Keratinocyte (primary cell): ENCODE measurements around the gene AMER3. TPM values are rescaled to one million over a fixed set of nuclear protein-coding genes. Genes with fewer than 3 reads are reported as not detected.

Experiments
- DNase-seq: peaks from one replicate; pipeline ENCODE4 v3.0.0-alpha.2; 2011; ENCODE audit warnings: low read depth, missing footprints, low spot score
- FAIRE-seq: peaks from 2 replicates; lab custom pipeline; 2011; peaks lifted over from hg19 to GRCh38; lab: Jason Lieb, UNC
- H2AFZ ChIP-seq: 2 replicates; pipeline ENCODE4 v1.6.0; 2012; ENCODE audit warnings: low read length, control low read depth, inconsistent platforms; ENCODE audit not compliant: control insufficient read depth
- H3K27ac ChIP-seq: 2 replicates; pipeline ENCODE4 v1.5.1; 2011; ENCODE audit warnings: low read length; ENCODE audit not compliant: control insufficient read depth, insufficient read depth
- H3K27me3 ChIP-seq: 3 replicates; pipeline ENCODE4 v1.6.0; 2011; ENCODE audit warnings: low read length; ENCODE audit not compliant: control insufficient read depth, insufficient read depth; ENCODE audit errors: extremely low read depth
- H3K36me3 ChIP-seq, 2 experiments: 2 replicates in 1 of 2; 3 replicates in 1 of 2; pipeline ENCODE4 v1.5.1; 2011; ENCODE audit warnings: low read length in 2 of 2, mild to moderate bottlenecking in 1 of 2; ENCODE audit not compliant: control insufficient read depth in 2 of 2, insufficient read depth in 2 of 2; ENCODE audit errors: extremely low read depth in 1 of 2
- H3K4me1 ChIP-seq: 3 replicates; pipeline ENCODE4 v1.5.1; 2011; ENCODE audit warnings: low read length; ENCODE audit not compliant: control insufficient read depth, insufficient read depth; ENCODE audit errors: extremely low read depth
- H3K4me2 ChIP-seq: 3 replicates; pipeline ENCODE4 v1.6.0; 2011; ENCODE audit warnings: low read depth, low read length; ENCODE audit not compliant: control insufficient read depth, insufficient read depth; ENCODE audit errors: extremely low read depth
- H3K4me3 ChIP-seq, 3 experiments: fragments of 200-600 bp in 1 of 3; sonication (generic) in 1 of 3; 2 replicates in 2 of 3; 3 replicates in 1 of 3; pipeline ENCODE4 v1.5.1; 2011 to 2016; ENCODE audit warnings: low read length in 3 of 3, mild to moderate bottlenecking in 3 of 3, control low read depth in 2 of 3, inconsistent platforms in 1 of 3, low read depth in 1 of 3, mixed read lengths in 1 of 3, mixed run types in 1 of 3, moderate library complexity in 1 of 3; ENCODE audit not compliant: control insufficient read depth in 2 of 3, insufficient read depth in 2 of 3; ENCODE audit errors: extremely low read depth in 1 of 3
- H3K79me2 ChIP-seq: 2 replicates; pipeline ENCODE4 v1.6.0; 2012; ENCODE audit warnings: low read length; ENCODE audit not compliant: control insufficient read depth, insufficient read depth
- H3K9ac ChIP-seq: 3 replicates; pipeline ENCODE4 v1.6.0; 2011; ENCODE audit warnings: low read length; ENCODE audit not compliant: control insufficient read depth, insufficient read depth; ENCODE audit errors: extremely low read depth
- H3K9me1 ChIP-seq: 3 replicates; pipeline ENCODE4 v1.6.0; 2011; ENCODE audit warnings: low read length; ENCODE audit not compliant: control insufficient read depth, insufficient read depth; ENCODE audit errors: extremely low read depth
- H3K9me3 ChIP-seq: 2 replicates; pipeline ENCODE4 v1.5.1; 2012; ENCODE audit warnings: low read depth, low read length; ENCODE audit not compliant: control insufficient read depth
- H4K20me1 ChIP-seq: 3 replicates; pipeline ENCODE4 v1.6.0; 2011; ENCODE audit warnings: low read length; ENCODE audit not compliant: control insufficient read depth, insufficient read depth; ENCODE audit errors: extremely low read depth
- EZH2 ChIP-seq: IDR thresholded peaks from one replicate; pipeline ENCODE4 v1.6.1; 2012; ENCODE audit warnings: inconsistent platforms, mild to moderate bottlenecking, low read length, moderate library complexity
- dilution Hi-C: fragments of 300-500 bp; cut with MboI; formaldehyde crosslinking; loops from one replicate; pipeline ENCODE4 v1.7.0; 2020; ENCODE audit warnings: low sequenced_read_pairs; ENCODE audit not compliant: extremely low pct_ligation_motif_present
- polyA plus RNA-seq, 5 experiments: library from polyadenylated mRNA; depleted of rRNA in 3 of 5; stranded (reverse) in 3 of 5; stranded (forward) in 1 of 5; unstranded in 1 of 5; fragments of >200 nt; gene quantifications; 1 replicate in 1 of 5; 2 replicates in 3 of 5; 3 replicates in 1 of 5; pipeline versions ENCODE4 v1.2.1 to v1.2.3, GENCODE V29; 2011 to 2012; ENCODE audit warnings: missing spikeins in 2 of 5, low read depth in 1 of 5, low replicate concordance in 1 of 5
- TF ChIP-seq, protein P1 (sequence below), 3 experiments: IDR thresholded peaks in 1 of 3; conservative IDR thresholded peaks in 1 of 3; optimal IDR thresholded peaks in 1 of 3; 2 replicates in 2 of 3; 3 replicates in 1 of 3; pipeline versions ENCODE3 to v1.5.1; 2011; ENCODE audit warnings: low read length in 3 of 3, mild to moderate bottlenecking in 3 of 3, moderate library complexity in 2 of 3, control low read depth in 1 of 3, inconsistent platforms in 1 of 3; ENCODE audit not compliant: insufficient read depth in 2 of 3; ENCODE audit errors: extremely low read depth in 1 of 3

AMER3 gene
- polyA plus RNA-seq, 1 donor (not counting 4 experiments of a cell fraction or from before 2014, with no cell fraction given), result not detected

DNA sequence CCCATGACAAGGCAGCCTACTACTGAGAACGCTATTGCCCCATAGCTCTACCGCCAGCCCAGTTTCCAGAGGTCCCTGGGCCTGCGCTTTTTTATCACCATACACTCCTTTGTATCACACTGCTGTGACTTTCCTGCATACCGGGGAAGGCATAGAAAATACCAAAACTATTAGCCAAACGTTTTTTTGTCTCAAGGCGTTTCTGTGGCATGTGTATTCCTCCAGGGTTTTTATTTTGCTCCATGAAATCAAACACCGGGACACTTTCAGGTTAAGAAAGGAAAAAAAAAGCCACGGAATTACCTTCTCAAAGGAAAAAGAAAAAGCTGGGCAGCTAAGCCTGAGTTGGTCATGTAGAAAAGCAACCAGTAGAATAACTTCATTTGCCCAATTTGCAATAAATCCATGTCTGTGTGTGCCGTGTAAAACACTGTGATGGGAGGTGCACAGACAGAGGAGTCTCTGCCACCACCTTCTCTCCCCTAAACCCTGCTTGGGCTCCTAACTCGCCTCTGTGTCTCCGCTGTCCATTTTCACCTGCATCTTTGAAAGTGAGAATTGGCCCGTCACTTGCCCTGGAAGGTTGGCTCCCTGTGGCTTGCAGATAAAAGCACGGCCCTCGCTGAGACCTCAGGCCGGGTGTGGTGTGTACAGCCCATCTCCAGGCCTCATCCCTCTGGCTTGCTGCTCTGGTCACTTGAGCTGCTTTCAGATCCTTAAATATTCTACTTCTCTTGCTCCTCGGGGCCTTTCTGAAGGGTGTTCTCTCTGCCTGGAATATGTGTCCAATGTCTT, 1.7 kb downstream of the AMER3 start:
- H3K27me3 ChIP-seq, result peaks cover 38% of the 10 kb centered on the region
- no peak for DNase-seq
- no peak for FAIRE-seq

DNA sequence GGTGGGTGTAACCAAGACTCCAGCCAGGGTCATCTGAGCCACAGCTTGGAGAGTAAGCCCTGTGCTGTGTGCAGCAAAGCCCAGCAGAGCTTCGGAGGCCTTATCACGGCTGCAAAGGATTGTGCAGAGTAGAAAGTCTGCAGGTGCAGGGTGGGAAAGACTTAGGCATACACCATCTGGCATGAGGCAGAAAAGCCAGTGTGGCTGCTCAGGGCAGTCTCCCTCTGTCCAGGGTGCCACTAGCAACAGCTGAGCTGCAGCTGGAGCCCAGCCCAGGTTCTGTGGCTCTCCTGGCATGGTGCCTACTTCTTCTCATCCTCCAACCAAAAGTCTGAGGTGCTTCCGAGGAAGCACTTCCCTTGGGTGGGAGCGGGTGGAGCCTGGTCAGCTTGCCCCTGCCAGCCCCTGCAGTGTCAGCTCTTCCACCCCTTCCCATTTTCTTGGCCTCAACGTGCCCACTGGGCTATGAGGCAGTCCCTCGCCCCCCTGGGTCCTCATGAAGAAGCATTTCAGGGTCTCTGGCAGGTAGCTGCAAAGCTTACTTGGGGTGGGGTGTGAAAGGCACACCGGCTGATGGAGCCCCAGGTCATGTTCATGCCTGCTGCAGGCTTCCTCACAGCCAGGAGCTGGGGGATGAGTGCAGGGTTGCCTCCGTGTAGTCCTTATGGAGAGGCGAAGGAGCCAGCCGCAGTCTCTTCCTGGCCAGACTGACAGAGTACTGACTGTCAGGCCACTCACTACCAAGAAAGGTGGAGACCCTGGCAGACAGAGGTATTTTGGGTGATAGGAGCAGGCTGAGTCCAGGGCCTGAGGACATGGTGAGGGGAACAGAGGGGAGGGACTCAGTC, 4.8 kb downstream of the AMER3 start:
- no peak overlapping the region for H3K4me2 ChIP-seq
- peaks cover 30% of the 10 kb centered on the region for H3K27me3 ChIP-seq
- no peak overlapping the region for H2AFZ ChIP-seq
- H3K36me3 ChIP-seq, result no peaks in the 10 kb centered on the region
- peaks cover 3% of the 10 kb centered on the region for H4K20me1 ChIP-seq
- no peaks in the 10 kb centered on the region for H3K79me2 ChIP-seq
- H3K27ac ChIP-seq, result no peak overlapping the region
- TF ChIP-seq, protein P1, sequence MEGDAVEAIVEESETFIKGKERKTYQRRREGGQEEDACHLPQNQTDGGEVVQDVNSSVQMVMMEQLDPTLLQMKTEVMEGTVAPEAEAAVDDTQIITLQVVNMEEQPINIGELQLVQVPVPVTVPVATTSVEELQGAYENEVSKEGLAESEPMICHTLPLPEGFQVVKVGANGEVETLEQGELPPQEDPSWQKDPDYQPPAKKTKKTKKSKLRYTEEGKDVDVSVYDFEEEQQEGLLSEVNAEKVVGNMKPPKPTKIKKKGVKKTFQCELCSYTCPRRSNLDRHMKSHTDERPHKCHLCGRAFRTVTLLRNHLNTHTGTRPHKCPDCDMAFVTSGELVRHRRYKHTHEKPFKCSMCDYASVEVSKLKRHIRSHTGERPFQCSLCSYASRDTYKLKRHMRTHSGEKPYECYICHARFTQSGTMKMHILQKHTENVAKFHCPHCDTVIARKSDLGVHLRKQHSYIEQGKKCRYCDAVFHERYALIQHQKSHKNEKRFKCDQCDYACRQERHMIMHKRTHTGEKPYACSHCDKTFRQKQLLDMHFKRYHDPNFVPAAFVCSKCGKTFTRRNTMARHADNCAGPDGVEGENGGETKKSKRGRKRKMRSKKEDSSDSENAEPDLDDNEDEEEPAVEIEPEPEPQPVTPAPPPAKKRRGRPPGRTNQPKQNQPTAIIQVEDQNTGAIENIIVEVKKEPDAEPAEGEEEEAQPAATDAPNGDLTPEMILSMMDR (optimal IDR thresholded peaks at IDR 0.05 in 1 of 3, IDR thresholded peaks at IDR 0.05 in 1 of 3, conservative IDR thresholded peaks at IDR 0.05 in 1 of 3; ENCODE audit: extremely low read depth in 1 of 3, insufficient read depth in 2 of 3, low read length in 3 of 3), result no peak
- no peak for TF ChIP-seq EZH2
- no peak overlapping the region for H3K9ac ChIP-seq
- no peaks in the 10 kb centered on the region for H3K4me1 ChIP-seq
- FAIRE-seq, result no peak
- dilution Hi-C loops, result no loop called here
- no peak for DNase-seq
- no peaks in the 10 kb centered on the region for H3K9me3 ChIP-seq
- H3K4me3 ChIP-seq, result no peak overlapping the region
- H3K9me1 ChIP-seq, result no peaks in the 10 kb centered on the region

More for the DNA sequence above, 1.7 kb downstream of the AMER3 start:
- Histone ChIP-seq H3K9me3 (no peaks in the 10 kb centered on the region), H4K20me1 (peaks cover 3% of the 10 kb centered on the region), H3K4me3 (no peak overlapping the region), H3K79me2 (no peaks in the 10 kb centered on the region), H3K36me3 (no peaks in the 10 kb centered on the region), H3K9ac (no peak overlapping the region), H3K27ac (no peak overlapping the region), H3K9me1 (no peaks in the 10 kb centered on the region), H3K4me1 (no peaks in the 10 kb centered on the region), H3K4me2 (no peak overlapping the region), H2AFZ (no peak overlapping the region)
- no peak for TF ChIP-seq EZH2
- TF ChIP-seq, protein P1 (optimal IDR thresholded peaks at IDR 0.05 in 1 of 3, IDR thresholded peaks at IDR 0.05 in 1 of 3, conservative IDR thresholded peaks at IDR 0.05 in 1 of 3; ENCODE audit: extremely low read depth in 1 of 3, insufficient read depth in 2 of 3, low read length in 3 of 3), result no peak
- dilution Hi-C loops, result no loop called here
